PC-3 (cell line): ENCODE results near the gene MYL11. TPM values are rescaled to one million over a fixed set of nuclear protein-coding genes. Genes with fewer than 3 reads are reported as not detected.

Source experiments
- ATAC-seq: fragments of 200-7000 bp; cut with Tn5 transposase; 2 replicates; pipeline ENCODE4 v1.9.1; 2020; ENCODE audit warnings: mild to moderate bottlenecking, moderate library complexity
- BruUV-seq: library from RNA; stranded (reverse); fragments of 400-500 nt; replicated peaks from 2 replicates; lab custom pipeline; 2021; lab: Mats Ljungman, UMichigan
- CTCF ChIA-PET: fragments of 300-600 bp; sonication (Branson Sonifier 250); formaldehyde crosslinking; loops from one replicate; lab custom pipeline; 2022; ENCODE audit warnings: antibody characterized with exemption; lab: Charles Lee
- POLR2A ChIA-PET: fragments of 300-600 bp; sonication (Branson Sonifier 250); formaldehyde crosslinking; loops from one replicate; lab custom pipeline; 2022; ENCODE audit warnings: antibody characterized with exemption; ENCODE audit not compliant: unreplicated experiment; lab: Charles Lee
- DNase-seq: peaks from one replicate; pipeline ENCODE4 v3.0.0-alpha.2; 2015
- H2AFZ ChIP-seq: fragments of 300-600 bp; sonication (generic); 2 replicates; pipeline ENCODE4 v1.6.0; 2016; ENCODE audit warnings: antibody characterized with exemption, low read length
- H3F3A ChIP-seq: fragments of 300-600 bp; sonication (generic); one replicate; pipeline ENCODE4 v1.6.0; 2017; ENCODE audit warnings: antibody characterized with exemption, low read length, control low read depth, mild to moderate bottlenecking; ENCODE audit not compliant: unreplicated experiment
- H3K27ac ChIP-seq: fragments of 300-600 bp; sonication (generic); 2 replicates; pipeline ENCODE4 v1.5.1; 2016; ENCODE audit warnings: mild to moderate bottlenecking, low read length
- H3K27me3 ChIP-seq: fragments of 300-600 bp; sonication (generic); 2 replicates; pipeline ENCODE4 v1.6.1; 2016; ENCODE audit warnings: low read length, mixed read lengths
- H3K36me3 ChIP-seq: fragments of 300-600 bp; sonication (generic); 2 replicates; pipeline ENCODE4 v1.6.1; 2016; ENCODE audit warnings: low read depth, mixed run types, low read length, mixed read lengths
- H3K4me1 ChIP-seq: fragments of 300-600 bp; sonication (generic); 2 replicates; pipeline ENCODE4 v1.5.1; 2016; ENCODE audit warnings: low read length; ENCODE audit not compliant: insufficient read depth
- H3K4me2 ChIP-seq: fragments of 300-600 bp; sonication (generic); 2 replicates; pipeline ENCODE4 v1.6.0; 2016; ENCODE audit warnings: low read length
- H3K4me3 ChIP-seq: fragments of 300-600 bp; sonication (generic); 2 replicates; pipeline ENCODE4 v1.5.1; 2016; ENCODE audit warnings: mild to moderate bottlenecking, low read length, mixed read lengths
- H3K79me2 ChIP-seq: fragments of 300-600 bp; sonication (generic); 2 replicates; pipeline ENCODE4 v1.6.1; 2017; ENCODE audit warnings: low read length, mixed read lengths
- H3K9ac ChIP-seq: fragments of 300-600 bp; sonication (generic); 2 replicates; pipeline ENCODE4 v1.6.0; 2016; ENCODE audit warnings: mild to moderate bottlenecking, low read length
- H3K9me2 ChIP-seq: fragments of 300-600 bp; sonication (generic); replicated peaks from 2 replicates; pipeline ENCODE4 v1.6.1; 2016; ENCODE audit warnings: mixed run types, low read length, mixed read lengths
- H3K9me3 ChIP-seq: fragments of 300-600 bp; sonication (generic); 2 replicates; pipeline ENCODE4 v1.6.1; 2016; ENCODE audit warnings: low read length, mixed read lengths
- H4K20me1 ChIP-seq: fragments of 300-600 bp; sonication (generic); 2 replicates; pipeline ENCODE4 v1.6.1; 2016; ENCODE audit warnings: low read length, mixed read lengths
- CTCF ChIP-seq: fragments of 300-600 bp; sonication (generic); conservative IDR thresholded peaks from 2 replicates; pipeline ENCODE4 v1.5.1; 2017; ENCODE audit warnings: antibody characterized with exemption, low read depth, mild to moderate bottlenecking, low read length
- EZH2 ChIP-seq: fragments of 300-600 bp; sonication (generic); IDR thresholded peaks from one replicate; pipeline ENCODE4 v1.6.1; 2017; ENCODE audit warnings: antibody characterized with exemption, mild to moderate bottlenecking, low read length; ENCODE audit not compliant: unreplicated experiment
- EZH2phosphoT487 ChIP-seq: fragments of 300-600 bp; sonication (generic); IDR thresholded peaks from 2 replicates; pipeline ENCODE4 v1.6.1; 2018; ENCODE audit warnings: mild to moderate bottlenecking, antibody characterized with exemption, low read length, borderline replicate concordance
- intact Hi-C: fragments of 100-400 bp; cut with micrococcal nuclease; formaldehyde crosslinking; loops from 2 replicates; pipeline ENCODE4 v1.9.0; 2023
- total RNA-seq: library from RNA; depleted of rRNA; stranded (reverse); fragments of >200 nt; gene quantifications from 2 replicates; pipeline ENCODE4 v1.2.3, GENCODE V29; 2014

Gene MYL11
- total RNA-seq, 1 experiment from 2014 or later, result not detected

GRCh38 chr16:30381291-30382041 lies 6.9 kb downstream of the MYL11 start:
- no peak overlapping the region for H3K4me3 ChIP-seq
- POLR2A ChIA-PET, result no interaction called here
- CTCF ChIA-PET, result no interaction called here
- no peak for DNase-seq
- no peak for TF ChIP-seq EZH2
- H2AFZ ChIP-seq, result no peak overlapping the region
- no peak for ATAC-seq
- H3K9ac ChIP-seq, result no peak overlapping the region
- H3K4me2 ChIP-seq, result no peak overlapping the region
- H3K9me3 ChIP-seq, result no peaks in the 10 kb centered on the region
- no peaks in the 10 kb centered on the region for H3K36me3 ChIP-seq
- no peaks in the 10 kb centered on the region for H3F3A ChIP-seq
- no TSS peak for BruUV-seq
- H4K20me1 ChIP-seq, result no peaks in the 10 kb centered on the region
- intact Hi-C loops, result no loop called here
- no peak overlapping the region for H3K27ac ChIP-seq
- H3K79me2 ChIP-seq, result no peaks in the 10 kb centered on the region
- H3K27me3 ChIP-seq, result no peaks in the 10 kb centered on the region
- H3K9me2 ChIP-seq, result no peaks in the 10 kb centered on the region
- H3K4me1 ChIP-seq, result peaks cover 5% of the 10 kb centered on the region; the same call in 1 of the 2 replicates

GRCh38 chr16:30382111-30382881 lies 7.7 kb downstream of the MYL11 start, which contains the start of gene SEPTIN1:
TSS of gene SEPTIN1 (minus strand) at chr16:30382561. CDS start at chr16:30382542, 19 bp downstream.
- ATAC-seq, result no peak
- no TSS peak for BruUV-seq
- ChIA-PET CTCF (no interaction called here), POLR2A (no interaction called here)
- TF ChIP-seq EZH2phosphoT487 (no peak), CTCF (no peak), EZH2 (no peak)
- Histone ChIP-seq H3K4me1 (peaks cover 3% of the 10 kb centered on the region; the same call in 1 of the 2 replicates), H2AFZ (no peak within 1 kb of the TSS), H3K9ac (no peak within 1 kb of the TSS), H3K4me3 (no peak within 1 kb of the TSS), H3K27ac (no peak within 1 kb of the TSS), H3K36me3 (no peaks in the 10 kb centered on the region), H3K9me3 (no peaks in the 10 kb centered on the region), H3K79me2 (no peaks in the 10 kb centered on the region), H3K4me2 (no peak within 1 kb of the TSS), H3F3A (no peaks in the 10 kb centered on the region), H3K27me3 (no peaks in the 10 kb centered on the region), H3K9me2 (no peaks in the 10 kb centered on the region), H4K20me1 (no peaks in the 10 kb centered on the region)
- intact Hi-C loops, result no loop called here
- no peak for DNase-seq

DNA sequence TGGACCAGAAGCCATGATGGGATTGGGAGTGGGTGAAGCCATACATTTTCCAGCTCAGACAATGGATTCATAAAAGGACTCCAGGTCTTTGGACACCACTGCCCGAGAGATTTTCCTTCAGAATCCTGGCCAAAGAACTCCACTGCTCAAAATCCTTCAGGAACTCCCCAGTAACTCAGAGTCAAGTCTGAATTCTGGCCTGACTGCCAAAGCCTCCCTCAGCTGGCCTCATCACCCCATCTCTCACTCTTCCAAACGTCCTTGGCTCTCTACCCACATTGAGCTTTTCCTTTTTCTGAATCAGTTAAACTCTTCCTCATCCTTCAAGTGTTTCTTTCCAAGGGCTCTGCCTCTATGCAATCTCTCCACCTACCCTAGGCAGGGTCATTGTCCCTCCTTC lies 8.9 kb downstream of the MYL11 start:
- Histone ChIP-seq H3K27me3 (no peaks in the 10 kb centered on the region), H3K9me2 (no peaks in the 10 kb centered on the region), H3K4me1 (no peaks in the 10 kb centered on the region), H3K9me3 (no peaks in the 10 kb centered on the region), H2AFZ (no peak overlapping the region), H3K4me2 (no peak overlapping the region), H3K79me2 (no peaks in the 10 kb centered on the region), H3K27ac (no peak overlapping the region), H3K9ac (no peak overlapping the region), H3K4me3 (no peak overlapping the region), H3F3A (no peaks in the 10 kb centered on the region), H3K36me3 (no peaks in the 10 kb centered on the region), H4K20me1 (no peaks in the 10 kb centered on the region)
- intact Hi-C loops, result no loop called here
- BruUV-seq, result no TSS peak
- no peak for DNase-seq
- no peak for TF ChIP-seq CTCF
- no peak for TF ChIP-seq EZH2phosphoT487
- no peak for TF ChIP-seq EZH2
- ChIA-PET CTCF (interaction anchor here (0.6 kb wide), 1 partner anchor 759 kb away, joined by 3 read pairs; no protein-coding TSS in a partner anchor), POLR2A (no interaction called here)
- ATAC-seq, result no peak
